GM12874 (cell line): ENCODE measurements around the gene RUSF1.

Experiments used
- CTCF ChIP-seq: IDR thresholded peaks from 2 replicates; pipeline ENCODE4 v1.5.1; 2011; ENCODE audit warnings: low read depth, mild to moderate bottlenecking, control low read depth, low read length, moderate library complexity; ENCODE audit not compliant: insufficient read depth

Gene RUSF1

DNA sequence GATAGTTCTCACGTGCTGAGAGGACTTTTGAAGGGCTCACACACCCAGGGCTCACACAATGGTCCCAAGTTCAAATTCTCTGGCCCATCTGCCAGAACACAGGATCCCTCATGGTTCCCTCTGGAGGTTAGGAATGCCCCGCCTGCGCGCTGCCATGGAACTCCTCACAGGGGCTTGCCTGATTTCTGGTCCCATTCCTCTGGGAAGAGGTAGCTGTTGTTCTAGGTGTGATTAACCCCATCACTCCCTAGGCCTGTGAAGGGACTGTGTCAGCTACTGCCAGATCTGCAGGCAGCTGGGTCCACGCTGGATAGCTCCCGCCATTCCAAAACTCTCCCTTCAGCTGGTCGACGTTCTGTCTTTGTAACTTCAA is 51.2 kb downstream of the RUSF1 start:
- TF ChIP-seq CTCF, result no peak

- TF ChIP-seq CTCF, result peak; percentile 58
Measured at GRCh38 chr16:31455601-31456314, 52.4 kb downstream of the RUSF1 start.

DNA sequence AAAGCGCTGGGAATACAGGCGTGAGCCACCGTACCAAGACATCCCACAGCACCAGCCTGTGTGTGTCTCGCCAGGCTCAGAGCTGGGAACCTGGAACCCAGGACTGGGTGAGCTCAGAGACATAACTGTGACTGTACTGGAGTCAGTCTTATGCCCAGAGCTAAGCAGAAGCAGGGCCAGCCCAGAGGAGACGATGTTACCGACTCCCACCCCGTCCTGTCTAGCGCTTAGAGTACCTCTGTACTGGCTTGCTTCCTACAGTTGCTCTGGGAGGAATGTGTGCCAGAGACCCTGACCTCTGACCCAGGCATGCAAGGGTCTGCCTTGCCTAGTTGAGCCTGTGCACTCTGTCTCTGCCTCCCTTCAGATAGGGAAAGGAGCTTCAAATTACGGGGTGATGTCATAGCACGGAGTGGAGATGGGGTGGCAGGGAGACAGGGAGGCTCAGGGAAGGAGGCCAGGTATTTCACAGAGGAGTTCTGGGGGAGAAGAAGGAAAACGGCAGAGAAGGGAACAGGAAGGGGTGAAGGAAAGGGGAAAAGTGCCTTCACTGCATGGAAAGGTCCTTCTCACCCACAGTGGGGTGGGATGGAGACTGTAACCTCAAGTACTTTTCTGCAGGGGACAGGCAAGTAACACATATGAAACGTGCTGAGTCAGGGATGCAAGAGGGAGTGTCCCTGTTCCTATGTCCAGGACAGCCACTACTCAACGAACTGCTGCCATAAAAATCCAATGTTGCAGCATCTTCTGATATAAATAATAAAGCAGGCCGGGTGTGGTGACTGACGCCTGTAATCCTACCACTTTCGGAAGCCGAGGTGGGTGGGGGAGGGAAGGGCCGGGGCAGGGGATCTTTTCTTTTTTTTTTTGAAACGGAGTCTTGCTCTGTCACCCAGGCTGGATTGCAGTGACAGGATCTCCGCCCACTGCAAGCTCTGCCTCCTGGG is 54.7 kb downstream of the RUSF1 start:
- TF ChIP-seq CTCF, result no peak

DNA sequence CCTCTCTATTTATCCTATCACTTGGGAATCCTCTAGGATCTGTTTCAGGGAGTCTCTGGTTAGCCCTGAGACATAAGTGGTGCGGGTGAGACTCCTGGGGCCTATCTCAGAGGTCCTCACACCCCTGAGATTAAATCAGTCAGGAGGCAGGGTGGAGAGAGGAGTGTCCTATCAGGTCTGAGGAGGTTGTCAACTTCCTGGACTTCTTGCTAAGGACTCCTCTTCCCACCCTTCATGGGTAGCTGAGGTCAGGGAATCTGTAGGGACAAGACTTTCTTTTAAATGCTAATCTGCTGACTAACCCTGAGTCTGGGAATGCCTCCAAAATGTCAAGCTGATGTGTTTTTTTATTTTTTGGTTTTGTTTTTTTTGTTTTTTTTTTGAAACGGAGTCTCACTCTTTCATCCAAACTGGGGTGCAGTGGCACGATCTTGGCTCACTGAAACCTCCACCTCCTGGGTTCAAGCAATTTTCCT is 55.5 kb downstream of the RUSF1 start:
- TF ChIP-seq CTCF, result no peak

- peak; percentile 47; the same call in 1 of the 2 replicates for TF ChIP-seq CTCF
Measured at GRCh38 chr16:31451681-31452351, 56.4 kb downstream of the RUSF1 start.

GRCh38 chr16:31451201-31451600 is 57.0 kb downstream of the RUSF1 start:
- TF ChIP-seq CTCF, result no peak

GRCh38 chr16:31441956-31442355 is 66.2 kb downstream of the RUSF1 start:
- TF ChIP-seq CTCF, result no peak
